Gastroesophageal sphincter (tissue), 4 donors: ENCODE results near the gene STMP1. TPM values are rescaled to one million over a fixed set of nuclear protein-coding genes. Genes with fewer than 3 reads are reported as not detected.

Experiments
- ATAC-seq: fragments of 150-250 bp; one replicate; pipeline ENCODE4 v1.9.1; 2016; ENCODE audit warnings: mild to moderate bottlenecking, moderate library complexity
- H3K27ac ChIP-seq, 4 donors: fragments of 200-600 bp; sonication (generic) in 3 of 4; 1 replicate in 3 of 4; 2 replicates in 1 of 4; pipeline ENCODE4 v1.5.1; 2016 to 2019
- H3K27me3 ChIP-seq: fragments of 200-600 bp; sonication (generic); one replicate; pipeline ENCODE4 v1.5.1; 2019
- H3K36me3 ChIP-seq, 2 donors: fragments of 200-600 bp; sonication (generic); one replicate each; pipeline ENCODE4 v1.5.1; 2019; ENCODE audit warnings: control low read depth in 1 of 2
- H3K4me1 ChIP-seq, 3 donors: fragments of 200-600 bp; sonication (generic); 1 replicate in 2 of 3; 2 replicates in 1 of 3; pipeline ENCODE4 v1.5.1; 2016 to 2019; ENCODE audit warnings: control low read depth in 2 of 3
- H3K4me3 ChIP-seq, 2 donors: fragments of 200-600 bp; sonication (generic); one replicate each; pipeline ENCODE4 v1.5.1; 2019; ENCODE audit warnings: mild to moderate bottlenecking in 1 of 2, moderate library complexity in 1 of 2
- H3K9me3 ChIP-seq, 3 donors: fragments of 200-600 bp; sonication (generic); one replicate each; pipeline ENCODE4 v1.5.1; 2017 to 2019; ENCODE audit warnings: control low read depth in 2 of 3
- CTCF ChIP-seq, 4 experiments: fragments of 200-600 bp in 2 of 4; fragments of 450-650 bp in 2 of 4; sonication (generic) in 1 of 4; IDR thresholded peaks; one replicate each; pipeline ENCODE4 v1.5.1; 2017 to 2019; ENCODE audit warnings: antibody characterized with exemption in 4 of 4, mild to moderate bottlenecking in 2 of 4, moderate library complexity in 2 of 4
- EP300 ChIP-seq: sonication (generic); formaldehyde crosslinking; IDR thresholded peaks from one replicate; pipeline ENCODE4 v1.6.1; 2017; ENCODE audit warnings: antibody characterized with exemption, mild to moderate bottlenecking
- POLR2A ChIP-seq, 2 donors: fragments of 450-650 bp; IDR thresholded peaks; one replicate each; pipeline ENCODE4 v1.6.1; 2017; ENCODE audit warnings: antibody characterized with exemption in 2 of 2, mild to moderate bottlenecking in 2 of 2, moderate library complexity in 1 of 2
- POLR2AphosphoS5 ChIP-seq: sonication (generic); formaldehyde crosslinking; IDR thresholded peaks from one replicate; pipeline ENCODE4 v1.6.1; 2017; ENCODE audit warnings: antibody characterized with exemption
- WGBS, 2 donors: methylation state at CpG; one replicate each; pipeline ENCODE4 v1.1.5; 2018; ENCODE audit warnings: low coverage in 1 of 2; 5-methylcytosine and 5-hydroxymethylcytosine counted together
- total RNA-seq, 4 donors: library from RNA; depleted of rRNA; stranded (reverse); fragments of >200 nt; gene quantifications; one replicate each; pipeline ENCODE4 v1.1.0, GENCODE V29; 2016

Gene STMP1
- total RNA-seq, 4 donors from 2014 or later, result 6.5 to 17.4 (median 11.9) TPM

GRCh38 chr7:135710417-135711138 lies 48.3 kb downstream of the STMP1 start:
- no peak for ATAC-seq
- Histone ChIP-seq H3K27ac (no peak overlapping the region), H3K36me3 (no peaks in the 10 kb centered on the region), H3K27me3 (peaks cover 12% of the 10 kb centered on the region), H3K4me3 (no peak overlapping the region), H3K4me1 (no peaks in the 10 kb centered on the region), H3K9me3 (no peaks in the 10 kb centered on the region)
- WGBS, 2 donors, result 62 to 74% methylated on average over 3 of the region's 11 CpGs
- TF ChIP-seq POLR2A (IDR thresholded peaks at IDR 0.05) (no peak), CTCF (IDR thresholded peaks at IDR 0.05) (peak in 2 of 4 experiments; percentile 9 to 61)

- no peaks in the 10 kb centered on the region for H3K36me3 ChIP-seq
- no peaks in the 10 kb centered on the region for H3K9me3 ChIP-seq
- no peak for ATAC-seq
- peaks cover 18% of the 10 kb centered on the region for H3K27me3 ChIP-seq
- 62 to 82% methylated on average over 3 to 7 of the region's 8 CpGs for WGBS, 2 donors
- TF ChIP-seq CTCF (IDR thresholded peaks at IDR 0.05) (no peak), POLR2AphosphoS5 (no peak), EP300 (no peak), POLR2A (IDR thresholded peaks at IDR 0.05) (no peak)
- H3K4me1 ChIP-seq, result no peaks in the 10 kb centered on the region
- H3K4me3 ChIP-seq, result no peak overlapping the region
- no peak overlapping the region for H3K27ac ChIP-seq
Observed at GRCh38 chr7:135711139-135711469, 48.8 kb downstream of the STMP1 start.

GRCh38 chr7:135712182-135712782 lies 50.0 kb downstream of the STMP1 start:
- ATAC-seq, result no peak
- Histone ChIP-seq H3K27ac (no peak overlapping the region), H3K9me3 (no peaks in the 10 kb centered on the region), H3K4me1 (peaks cover 0 to 8% (median 0%) of the 10 kb centered on the region in 3 donors), H3K4me3 (no peak overlapping the region), H3K27me3 (peaks cover 19% of the 10 kb centered on the region), H3K36me3 (no peaks in the 10 kb centered on the region)
- 75 to 76% methylated on average over 2 to 4 of the region's 4 CpGs for WGBS, 2 donors
- TF ChIP-seq EP300, result no peak
- no peak for TF ChIP-seq POLR2AphosphoS5
- no peak for TF ChIP-seq POLR2A (IDR thresholded peaks at IDR 0.05)
- TF ChIP-seq CTCF (IDR thresholded peaks at IDR 0.05), result no peak

GRCh38 chr7:135712796-135713195 lies 50.5 kb downstream of the STMP1 start:
- H3K27me3 ChIP-seq, result peaks cover 19% of the 10 kb centered on the region
- ATAC-seq, result no peak
- H3K4me1 ChIP-seq, result peaks cover 0 to 8% (median 0%) of the 10 kb centered on the region in 3 donors
- 46 to 69% methylated on average over 7 of the region's 7 CpGs for WGBS, 2 donors
- no peaks in the 10 kb centered on the region for H3K9me3 ChIP-seq
- TF ChIP-seq CTCF (IDR thresholded peaks at IDR 0.05) (no peak), POLR2AphosphoS5 (no peak), POLR2A (IDR thresholded peaks at IDR 0.05) (no peak), EP300 (no peak)
- no peak overlapping the region for H3K27ac ChIP-seq
- no peak overlapping the region for H3K4me3 ChIP-seq
- H3K36me3 ChIP-seq, result no peaks in the 10 kb centered on the region
